Non-pigmented ciliary epithelial cell (primary cell): ENCODE results near the gene ATP1A2.
"Not testable (repeated sequence)": the region's sequence is repeated elsewhere in the genome, so short reads cannot be mapped to it uniquely, and the experiment has no call there.

Experiments used
- DNase-seq: peaks from one replicate; pipeline ENCODE4 v3.0.0-alpha.2; 2010; ENCODE audit warnings: low read depth

Gene ATP1A2

DNA sequence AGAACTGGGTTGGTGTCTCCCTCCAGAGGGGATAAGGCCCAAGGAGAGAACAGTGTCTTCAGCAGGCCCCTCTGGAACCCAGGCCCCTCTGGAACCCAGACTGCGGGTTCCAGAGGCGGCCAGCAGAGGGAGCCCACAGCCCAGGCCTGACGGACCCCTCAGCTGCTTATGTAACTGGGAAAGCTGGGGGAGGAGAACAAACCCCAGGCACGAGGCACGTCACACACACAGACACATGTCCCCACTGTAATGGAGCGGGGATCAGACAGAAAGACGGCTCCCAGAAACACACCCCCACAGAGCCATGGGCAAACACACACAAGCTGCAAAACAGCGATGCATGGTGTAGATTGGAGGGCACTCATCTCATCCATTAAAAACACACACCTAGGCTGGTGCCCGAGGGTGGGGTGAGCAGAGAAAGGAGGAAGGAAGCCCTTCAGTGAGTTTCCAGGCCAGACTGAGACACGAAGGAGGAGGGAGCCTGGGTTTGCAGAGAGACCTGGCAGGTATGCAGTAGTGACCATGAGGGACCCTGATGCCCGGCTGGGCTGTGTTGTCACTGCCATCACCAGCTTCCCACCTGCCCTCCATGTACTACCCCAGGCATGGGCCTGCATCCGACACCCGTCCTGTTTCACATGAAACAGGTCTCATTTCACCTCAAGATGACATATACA is 14.4 kb upstream of the ATP1A2 start:
- no peak for DNase-seq

DNA sequence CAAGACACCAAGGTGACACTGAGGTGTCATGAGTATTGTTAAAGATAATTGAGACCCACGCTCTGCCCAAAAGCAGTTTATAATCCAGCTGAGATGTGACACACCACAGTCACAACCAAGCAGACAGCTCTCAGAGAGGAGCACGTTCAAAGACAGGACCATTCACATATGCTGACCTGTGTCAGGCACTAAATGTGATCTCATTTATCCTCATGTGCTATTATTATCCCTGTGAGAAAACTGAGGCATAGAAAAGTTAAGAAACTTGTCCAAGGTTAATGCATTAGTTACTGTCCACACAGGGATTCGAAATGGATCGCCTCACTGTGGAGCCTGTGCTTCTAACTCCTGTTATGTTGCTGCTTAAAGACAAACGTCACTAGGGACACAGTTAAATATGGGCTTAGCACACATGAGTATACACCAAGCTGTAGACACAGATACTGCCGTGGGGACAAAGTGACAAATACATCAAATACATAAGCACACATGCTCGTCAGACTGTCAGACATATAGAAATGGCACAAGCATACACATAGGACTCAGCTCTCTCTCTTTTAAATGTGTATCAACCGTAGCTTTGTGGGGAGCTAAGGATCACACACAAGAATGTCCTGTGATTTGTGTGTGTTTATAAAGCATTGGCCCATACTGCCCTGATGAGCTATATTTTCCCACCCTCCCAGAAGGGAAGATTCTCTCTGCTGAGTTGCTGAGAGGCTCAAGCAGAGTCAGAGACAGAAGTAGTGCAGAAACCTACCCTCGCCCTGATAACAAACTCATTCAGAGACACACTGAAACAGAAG is 13.6 kb upstream of the ATP1A2 start:
- DNase-seq, result no peak

DNA sequence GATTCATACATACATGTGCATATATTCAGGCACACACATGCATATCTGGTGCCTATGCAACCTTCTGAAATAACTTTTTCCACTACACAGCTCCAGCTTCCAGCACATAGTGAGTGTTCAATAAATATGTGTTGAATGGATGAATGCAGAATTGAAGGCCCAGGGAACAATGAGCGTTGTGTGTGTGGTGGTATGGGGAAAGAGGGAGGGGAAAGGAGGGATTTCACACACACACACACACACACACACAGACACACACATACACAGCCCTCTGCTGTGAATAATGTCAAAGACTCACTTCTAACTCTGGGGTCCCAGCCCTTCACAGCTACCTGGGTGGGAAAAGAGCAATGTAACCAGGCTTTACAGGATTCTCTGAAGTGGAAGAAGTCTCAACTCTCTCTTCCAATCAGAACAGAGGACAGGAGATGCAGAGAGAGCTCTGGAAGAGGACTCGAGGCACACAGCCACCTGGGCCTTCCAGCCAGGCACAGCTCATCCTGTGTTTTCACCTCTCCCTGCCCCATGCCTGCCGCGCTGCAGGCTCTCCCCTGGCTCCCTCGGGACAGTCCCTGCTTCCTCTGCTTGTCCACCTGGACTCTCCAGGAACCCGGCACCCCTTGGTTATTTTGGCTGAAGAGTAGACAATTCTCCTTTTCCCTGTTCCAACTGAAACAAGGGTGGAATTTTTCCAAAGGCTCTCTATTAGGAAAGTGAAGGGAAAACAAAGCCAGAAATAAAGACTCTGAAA is 11.7 kb upstream of the ATP1A2 start:
- no peak for DNase-seq

DNA sequence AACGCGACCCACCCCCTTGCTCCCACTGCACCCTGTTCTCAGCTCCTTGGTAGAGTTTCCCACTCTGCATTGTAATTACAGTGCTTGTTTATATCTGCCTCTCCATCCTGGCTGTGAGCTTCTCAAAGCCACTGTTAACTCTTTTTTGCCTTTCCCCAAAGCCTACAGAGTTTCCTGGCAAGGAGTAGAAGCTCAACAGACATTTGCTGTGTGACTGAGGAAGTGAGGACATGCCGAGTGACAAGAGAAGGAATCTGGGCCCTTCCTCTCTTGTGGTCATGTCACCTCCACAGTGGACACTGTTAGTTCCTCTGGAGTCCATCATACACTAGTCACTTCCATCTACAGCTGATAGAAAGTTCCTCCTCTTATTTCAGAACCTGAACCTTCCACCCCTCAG is 11.1 kb upstream of the ATP1A2 start:
- DNase-seq, result no peak

DNA sequence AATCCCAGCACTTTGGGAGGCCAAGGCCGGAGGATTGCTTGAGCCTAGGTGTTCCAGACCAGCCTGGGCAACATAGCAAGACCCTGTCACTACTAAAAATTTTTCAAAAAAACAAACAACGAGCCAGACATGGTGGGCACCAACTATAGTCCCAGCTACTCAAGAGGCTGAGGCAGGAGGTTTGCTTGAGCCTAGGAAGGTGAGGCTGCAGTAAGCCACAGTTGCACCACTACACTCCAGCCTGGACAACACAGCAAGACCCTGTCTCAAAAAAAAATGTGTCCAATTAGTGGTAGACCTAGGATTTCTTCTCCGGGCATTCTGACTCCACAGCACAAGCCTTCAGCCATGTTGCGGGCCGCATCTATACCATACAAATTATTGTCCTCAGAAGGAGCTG is 10.4 kb upstream of the ATP1A2 start:
- DNase-seq, result no peak

DNA sequence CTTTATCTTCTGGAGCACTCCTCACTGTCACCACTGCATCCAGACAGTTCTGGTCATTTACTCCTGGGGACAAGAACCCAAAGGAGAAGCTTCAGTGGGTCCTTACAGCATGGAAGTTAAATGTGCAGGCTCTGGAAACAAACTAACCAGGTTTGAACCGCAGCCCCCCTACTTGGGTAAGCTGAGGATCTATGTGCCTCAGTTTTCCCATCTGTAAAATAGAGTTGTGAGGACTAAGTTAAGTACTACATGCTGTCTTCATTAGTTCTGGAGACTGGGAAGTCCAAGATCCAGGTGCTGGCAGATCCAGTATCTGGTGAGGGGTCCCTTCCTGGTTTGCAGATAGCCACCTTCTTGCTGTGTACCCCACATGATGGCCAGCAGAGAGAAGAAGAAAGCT is 8.0 kb upstream of the ATP1A2 start:
- no peak for DNase-seq

DNA sequence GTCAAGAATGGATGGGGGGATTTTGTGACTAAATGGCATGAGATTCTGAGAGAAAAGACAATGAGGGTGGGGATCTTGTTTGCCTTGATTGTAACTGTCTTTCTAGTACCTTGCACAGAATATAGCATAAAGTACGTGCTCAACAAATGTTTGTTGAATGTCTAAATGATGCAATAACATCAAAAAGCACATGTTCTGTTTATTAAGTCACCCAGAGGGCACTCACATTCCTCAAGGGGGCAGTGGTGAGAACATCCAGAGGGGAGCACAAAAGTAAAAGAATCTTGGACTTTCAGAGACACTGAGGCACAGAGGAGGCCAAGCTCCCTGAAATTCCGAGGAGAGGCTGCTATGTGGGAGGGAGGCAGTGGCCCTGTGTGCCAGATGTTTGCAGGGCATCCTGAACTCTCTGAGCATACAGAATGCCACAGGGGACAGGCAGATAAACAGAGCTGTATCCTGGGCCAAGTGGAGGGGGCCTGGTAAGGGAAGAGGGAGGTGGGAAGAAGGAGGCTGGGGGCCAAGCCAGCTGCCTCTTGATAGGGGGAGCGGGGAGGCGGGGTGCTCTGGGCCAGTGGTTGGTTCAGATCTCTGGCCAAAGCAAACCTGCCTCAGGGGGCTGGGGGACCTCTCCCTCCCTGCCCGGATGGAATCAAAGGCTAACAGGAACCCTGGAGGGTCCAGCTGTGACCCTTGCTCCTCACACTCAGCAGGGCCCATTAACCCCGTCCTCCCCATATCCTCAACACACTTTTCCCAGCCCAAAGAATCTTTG is 6.5 kb upstream of the ATP1A2 start:
- no peak for DNase-seq

DNA sequence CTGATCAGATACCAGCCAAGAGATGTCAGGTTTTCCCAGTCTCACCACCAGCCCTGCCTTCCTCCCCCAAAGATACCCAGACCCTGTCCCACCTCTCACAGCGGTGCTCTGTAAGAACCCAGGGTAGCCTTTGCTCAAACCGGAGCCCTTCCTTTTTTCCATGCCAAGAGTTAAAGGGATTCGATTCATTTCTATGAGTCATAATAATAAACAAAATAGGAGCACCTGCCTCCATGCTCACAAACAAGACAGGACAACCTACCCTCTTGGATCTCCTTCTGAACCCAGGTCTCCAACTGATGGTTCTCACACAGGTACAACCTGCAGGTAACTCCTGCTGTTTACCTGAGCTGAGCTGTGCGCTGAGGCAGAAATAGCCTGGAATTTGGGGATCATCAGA is 5.9 kb upstream of the ATP1A2 start:
- no peak for DNase-seq

DNA sequence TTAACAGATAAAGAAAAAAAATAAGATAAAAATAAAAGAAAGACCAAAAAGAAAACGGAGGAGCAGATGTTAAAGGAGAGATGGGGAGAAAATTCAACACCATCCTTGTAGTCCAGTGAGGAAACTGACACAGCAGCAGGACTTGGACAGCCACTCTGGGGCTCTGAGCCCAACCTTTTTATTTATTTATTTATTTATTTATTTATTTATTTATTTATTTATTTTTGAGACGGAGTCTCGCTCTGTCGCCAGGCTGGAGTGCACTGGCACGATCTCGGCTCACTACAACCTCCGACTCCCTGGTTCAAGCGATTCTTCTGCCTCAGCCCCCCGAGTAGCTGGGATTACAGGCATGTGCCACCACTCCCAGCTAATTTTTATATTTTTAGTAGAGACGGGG is 4.1 kb upstream of the ATP1A2 start:
- DNase-seq, result not testable (repeated sequence)

DNA sequence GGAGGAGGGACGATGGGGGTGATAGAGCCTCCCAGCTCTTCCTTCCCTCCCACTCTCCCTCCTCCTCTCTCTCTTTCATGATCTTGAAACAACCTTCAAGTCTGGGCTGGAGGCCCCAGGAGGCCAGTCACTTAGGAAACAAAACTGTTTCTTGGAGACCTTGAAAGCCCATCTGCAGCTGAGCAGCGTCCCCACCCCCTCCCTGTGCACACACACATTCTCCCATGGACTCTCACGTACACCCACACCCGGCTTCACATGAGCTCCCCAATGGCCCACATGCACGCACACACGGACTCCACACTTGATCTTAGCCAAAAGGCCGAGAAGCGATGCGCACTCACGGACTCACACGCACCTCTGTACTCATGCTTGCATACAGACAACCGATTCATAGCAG is 3.2 kb upstream of the ATP1A2 start:
- no peak for DNase-seq

DNA sequence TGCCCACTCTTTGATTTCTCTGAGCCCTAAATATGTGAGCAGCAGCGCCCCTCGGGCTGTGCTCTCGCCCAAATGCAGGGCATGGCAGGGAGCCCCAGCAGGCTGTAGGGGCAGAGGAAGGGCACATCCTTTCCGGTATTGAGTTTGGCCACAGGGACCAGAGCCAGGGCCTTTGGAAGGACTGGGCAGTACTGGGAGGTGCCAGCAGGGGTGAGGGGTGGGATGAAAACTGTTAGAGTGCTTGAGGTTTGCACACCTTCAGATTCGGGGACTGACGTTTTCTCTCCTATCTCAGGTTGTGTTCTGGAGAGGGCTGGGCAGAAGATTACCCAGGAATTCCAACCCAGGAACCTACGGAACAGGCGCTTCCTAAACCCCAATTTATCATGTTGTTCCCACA is 2.2 kb upstream of the ATP1A2 start:
- no peak for DNase-seq

DNA sequence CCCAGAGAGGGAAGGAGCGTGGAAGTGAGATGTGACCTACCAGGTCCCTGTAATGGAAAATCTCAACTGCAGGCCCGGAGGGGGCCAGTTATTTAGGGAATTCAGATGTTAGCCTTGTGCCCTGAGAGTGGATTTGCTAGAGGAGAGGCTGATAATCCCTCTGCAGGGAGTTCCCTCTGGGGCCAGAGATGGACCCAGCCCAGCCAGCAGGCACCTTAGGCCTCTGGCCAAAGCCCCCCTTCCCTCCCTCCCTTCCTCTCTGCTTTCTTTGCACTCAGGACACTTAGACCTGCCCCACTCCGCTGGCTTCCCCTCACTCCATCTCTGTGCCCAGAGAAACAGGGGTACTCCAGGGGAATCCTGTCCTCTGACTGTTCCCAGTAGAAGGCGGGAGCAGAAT is 1.5 kb upstream of the ATP1A2 start:
- no peak for DNase-seq

DNA sequence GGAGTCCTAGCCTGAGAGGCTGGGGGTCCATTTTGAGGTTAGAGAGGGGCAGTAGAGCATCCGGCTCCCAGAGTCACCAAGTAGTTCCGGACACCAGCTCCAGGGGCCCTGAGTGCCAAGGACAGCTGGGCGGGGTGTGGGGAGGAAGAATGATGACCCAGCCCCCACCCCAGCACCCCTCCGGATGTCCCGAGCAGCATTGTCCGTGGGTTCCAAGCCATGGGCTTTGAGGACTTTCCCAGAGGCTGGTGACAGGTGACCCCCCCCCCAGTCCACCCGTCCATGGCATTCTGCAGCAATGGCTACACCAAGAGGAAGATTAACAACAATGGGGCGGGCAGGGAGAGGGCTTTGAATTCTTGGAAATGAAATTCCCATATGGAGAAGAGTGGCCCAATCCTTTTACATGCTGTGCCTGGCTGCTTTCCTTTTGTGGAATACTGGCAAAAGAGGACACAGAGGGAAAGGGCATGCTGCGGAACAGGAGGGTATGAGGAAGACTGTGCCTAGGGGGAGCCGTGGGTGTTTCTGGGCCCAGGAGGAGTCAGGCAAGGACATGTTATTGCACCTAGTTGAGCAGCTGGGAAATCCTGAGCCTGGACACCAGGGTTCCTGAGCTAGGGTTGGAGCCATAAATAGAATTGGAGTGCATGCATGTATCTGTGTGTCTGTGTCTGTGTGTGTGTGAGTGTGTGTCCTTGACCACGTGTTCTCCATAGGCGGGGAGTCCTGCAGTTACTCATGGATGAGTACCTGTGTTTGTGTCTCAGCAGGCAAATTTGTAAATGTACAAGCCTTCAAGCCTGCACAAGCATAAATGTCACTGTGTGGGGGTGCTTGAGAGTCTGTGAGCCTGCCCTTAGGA is 956 bp downstream of the ATP1A2 start:
- no peak for DNase-seq

DNA sequence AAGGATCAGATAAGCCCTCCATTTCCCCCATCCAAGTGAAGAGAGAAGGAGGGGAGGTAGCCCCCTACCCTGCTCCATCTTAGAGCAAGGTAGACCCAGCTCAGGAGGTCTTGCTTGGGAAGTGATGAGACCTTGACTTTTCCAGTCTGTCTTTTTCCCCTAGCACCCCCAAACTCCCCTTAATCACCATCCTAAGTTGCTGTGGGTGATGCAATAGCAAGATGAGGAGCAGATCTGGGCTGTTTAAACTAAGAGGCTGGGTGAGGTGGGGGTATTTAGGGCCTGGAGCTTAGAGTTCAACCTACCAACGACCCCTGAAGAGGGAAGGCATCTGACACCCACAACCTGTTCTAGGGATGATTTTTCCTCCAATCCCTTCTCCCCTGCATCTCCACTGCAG is 1.7 kb downstream of the ATP1A2 start:
- DNase-seq, result no peak

DNA sequence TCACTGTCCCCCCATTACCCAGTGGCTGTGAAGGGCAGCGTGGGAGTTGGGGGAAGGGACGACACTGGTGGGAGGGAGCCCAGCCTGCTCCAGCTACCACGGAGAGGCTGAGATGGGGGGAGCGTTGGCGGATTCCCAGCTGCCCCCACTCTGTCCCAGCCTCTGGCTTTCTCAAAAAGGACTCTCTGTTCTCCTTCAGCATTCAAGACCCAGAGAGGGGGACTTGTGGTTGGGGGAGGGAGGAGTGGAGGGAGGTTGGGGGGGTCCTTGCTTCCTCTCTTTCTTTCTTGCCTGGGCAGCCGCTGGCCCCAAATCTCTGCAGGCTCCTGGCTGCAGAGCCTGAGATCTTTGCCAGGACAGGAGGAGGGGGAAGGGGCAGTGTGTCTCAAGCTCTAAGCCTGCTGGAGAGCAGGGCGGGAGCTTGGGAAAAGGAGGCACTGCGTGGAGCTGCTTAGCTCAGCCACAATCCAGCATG is 2.2 kb downstream of the ATP1A2 start:
- no peak for DNase-seq

DNA sequence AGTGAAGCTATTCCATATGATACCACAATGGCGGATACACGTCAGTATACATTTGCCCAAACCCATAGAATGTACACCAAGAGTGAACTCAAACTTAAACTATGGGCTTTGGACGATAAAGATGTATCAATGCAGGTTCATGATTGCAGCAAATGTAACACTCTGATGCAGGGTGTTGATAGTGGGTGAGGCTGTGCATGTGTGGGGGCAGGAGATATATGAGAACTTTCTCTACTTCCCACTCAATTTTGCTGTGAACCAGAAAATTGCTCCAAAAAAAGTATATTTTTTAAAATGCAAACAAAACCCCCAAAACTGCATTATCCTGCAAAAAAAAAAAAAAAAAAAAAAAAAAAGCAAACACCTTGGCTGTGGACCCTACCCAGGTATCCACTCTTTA is 3.4 kb downstream of the ATP1A2 start:
- DNase-seq, result no peak

DNA sequence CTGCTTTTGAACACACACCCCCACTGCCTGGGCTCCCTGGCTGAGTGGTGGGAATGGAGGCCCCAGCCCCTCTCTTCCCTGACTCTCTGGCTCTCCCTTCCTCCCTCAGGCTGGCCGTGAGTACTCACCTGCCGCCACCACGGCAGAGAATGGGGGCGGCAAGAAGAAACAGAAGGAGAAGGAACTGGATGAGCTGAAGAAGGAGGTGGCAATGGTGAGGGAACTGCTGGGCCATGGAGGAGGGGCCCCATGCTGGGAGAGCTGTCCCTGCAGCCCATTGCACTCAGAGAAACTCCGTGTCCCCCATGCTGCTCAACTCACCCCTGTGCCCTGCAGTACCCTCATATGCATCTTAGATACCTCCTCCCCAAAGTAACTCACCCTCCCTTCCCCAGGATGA is 5.2 kb downstream of the ATP1A2 start:
- no peak for DNase-seq

DNA sequence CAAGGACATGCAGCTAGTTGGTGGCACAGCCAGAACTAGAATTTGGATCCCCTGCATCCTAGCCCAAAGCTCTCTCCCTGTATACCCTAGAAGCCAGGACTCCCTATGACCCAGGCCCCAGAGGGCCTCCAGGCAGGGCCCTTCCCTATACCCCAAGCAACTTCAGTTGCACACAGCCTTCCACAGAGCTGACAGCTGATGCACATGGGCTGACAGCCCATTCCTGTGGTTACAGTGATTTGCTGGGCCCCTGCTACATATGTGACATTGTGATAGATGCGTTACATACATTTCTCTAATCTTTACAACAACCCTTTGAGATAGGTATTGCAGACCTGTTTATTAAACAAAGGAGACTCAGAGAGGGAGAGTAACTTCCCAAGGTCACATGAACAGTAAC is 5.8 kb downstream of the ATP1A2 start:
- DNase-seq, result no peak

DNA sequence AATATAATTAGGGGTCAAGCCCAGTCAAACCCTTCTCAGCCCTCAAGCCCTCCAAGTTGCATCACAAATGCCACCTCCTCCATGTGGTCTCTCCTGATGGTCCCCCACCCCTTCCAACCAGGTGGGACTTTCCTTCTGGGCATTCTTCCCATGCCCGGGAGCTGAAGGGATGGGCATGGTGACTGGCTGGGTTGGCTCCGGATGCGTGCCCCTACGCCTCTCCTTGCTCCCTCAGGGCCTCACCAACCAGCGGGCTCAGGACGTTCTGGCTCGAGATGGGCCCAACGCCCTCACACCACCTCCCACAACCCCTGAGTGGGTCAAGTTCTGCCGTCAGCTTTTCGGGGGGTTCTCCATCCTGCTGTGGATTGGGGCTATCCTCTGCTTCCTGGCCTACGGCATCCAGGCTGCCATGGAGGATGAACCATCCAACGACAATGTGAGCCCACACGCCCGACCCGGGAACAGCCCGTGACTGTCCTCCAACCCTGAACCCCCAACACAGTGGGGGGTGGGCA is 7.5 kb downstream of the ATP1A2 start:
- DNase-seq, result no peak

DNA sequence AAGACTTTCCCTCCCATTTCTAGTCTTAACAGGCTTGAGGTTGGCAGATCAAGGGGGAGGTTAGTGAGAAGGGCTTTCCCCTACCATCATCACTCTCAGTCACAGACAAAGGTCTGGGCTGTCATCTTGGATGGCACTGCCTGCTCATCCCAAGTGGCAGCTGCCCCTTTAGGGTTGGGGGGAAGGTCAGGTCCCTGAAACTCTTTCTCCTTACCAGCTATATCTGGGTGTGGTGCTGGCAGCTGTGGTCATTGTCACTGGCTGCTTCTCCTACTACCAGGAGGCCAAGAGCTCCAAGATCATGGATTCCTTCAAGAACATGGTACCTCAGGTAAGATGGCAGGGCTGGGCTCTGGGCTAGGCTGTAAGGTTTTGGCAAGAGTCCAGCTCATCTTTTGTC is 8.2 kb downstream of the ATP1A2 start:
- DNase-seq, result no peak
